ENCODE measurements around the gene DNAL4. TPM values are rescaled to one million over a fixed set of nuclear protein-coding genes. Genes with fewer than 3 reads are reported as not detected.

Gene DNAL4
- total RNA-seq, 2 donors from 2014 or later, result 24.8 to 29.8 TPM

DNA sequence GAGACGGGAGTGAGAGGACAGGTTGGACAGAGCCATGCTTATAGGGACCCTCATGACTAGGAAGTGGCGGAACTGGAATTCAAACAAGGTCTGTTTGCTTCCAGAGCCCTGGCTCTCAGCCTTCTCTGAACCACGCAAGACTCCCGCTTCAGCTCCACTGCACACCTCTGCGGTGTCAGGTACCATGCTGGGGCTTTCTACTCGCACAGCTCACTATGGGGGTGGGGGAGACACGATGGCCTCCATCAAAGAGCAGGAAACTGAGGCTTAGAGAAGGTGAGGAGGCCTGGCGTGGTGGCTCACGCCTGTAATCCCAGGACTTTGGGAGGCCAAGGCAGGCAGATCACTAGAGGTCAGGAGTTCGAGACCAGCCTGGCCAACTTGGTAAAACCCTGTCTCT, 52.4 kb downstream of the DNAL4 start:
- TF ChIP-seq, protein P1, sequence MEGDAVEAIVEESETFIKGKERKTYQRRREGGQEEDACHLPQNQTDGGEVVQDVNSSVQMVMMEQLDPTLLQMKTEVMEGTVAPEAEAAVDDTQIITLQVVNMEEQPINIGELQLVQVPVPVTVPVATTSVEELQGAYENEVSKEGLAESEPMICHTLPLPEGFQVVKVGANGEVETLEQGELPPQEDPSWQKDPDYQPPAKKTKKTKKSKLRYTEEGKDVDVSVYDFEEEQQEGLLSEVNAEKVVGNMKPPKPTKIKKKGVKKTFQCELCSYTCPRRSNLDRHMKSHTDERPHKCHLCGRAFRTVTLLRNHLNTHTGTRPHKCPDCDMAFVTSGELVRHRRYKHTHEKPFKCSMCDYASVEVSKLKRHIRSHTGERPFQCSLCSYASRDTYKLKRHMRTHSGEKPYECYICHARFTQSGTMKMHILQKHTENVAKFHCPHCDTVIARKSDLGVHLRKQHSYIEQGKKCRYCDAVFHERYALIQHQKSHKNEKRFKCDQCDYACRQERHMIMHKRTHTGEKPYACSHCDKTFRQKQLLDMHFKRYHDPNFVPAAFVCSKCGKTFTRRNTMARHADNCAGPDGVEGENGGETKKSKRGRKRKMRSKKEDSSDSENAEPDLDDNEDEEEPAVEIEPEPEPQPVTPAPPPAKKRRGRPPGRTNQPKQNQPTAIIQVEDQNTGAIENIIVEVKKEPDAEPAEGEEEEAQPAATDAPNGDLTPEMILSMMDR (conservative IDR thresholded peaks at IDR 0.05), result no peak
- H3K27ac ChIP-seq (ENCODE audit: low read depth, low read length), result no peak overlapping the region
- no peaks in the 10 kb centered on the region for H3K9me3 ChIP-seq (ENCODE audit: control insufficient read depth, low read length)
- H3K4me1 Mint-ChIP-seq, result no peaks in the 10 kb centered on the region
- no peak overlapping the region for H3K9ac ChIP-seq (ENCODE audit: extremely low read depth, low read length, poor library complexity, severe bottlenecking)
- no peak for DNase-seq
- H3K27me3 Mint-ChIP-seq (ENCODE audit: insufficient read depth), result no peaks in the 10 kb centered on the region
- WGBS, 2 experiments (ENCODE audit: insufficient coverage in 1 of 2, insufficient read length in 1 of 2), result 96 to 98% methylated on average over 8 to 10 of the region's 10 CpGs
- H3K27me3 ChIP-seq (ENCODE audit: control insufficient read depth, insufficient read depth, low read length, poor library complexity, severe bottlenecking), result no peaks in the 10 kb centered on the region
- H3K4me3 Mint-ChIP-seq, result no peak overlapping the region
- H3K36me3 ChIP-seq (ENCODE audit: control insufficient read depth, insufficient read depth, low read length), result peaks cover 90% of the 10 kb centered on the region
- no peaks in the 10 kb centered on the region for H3K9me3 Mint-ChIP-seq
- peaks cover 55% of the 10 kb centered on the region for H3K36me3 Mint-ChIP-seq (ENCODE audit: low read depth)
- no peak overlapping the region for H3K4me3 ChIP-seq (ENCODE audit: low read length)
- no peaks in the 10 kb centered on the region for H3K4me1 ChIP-seq (ENCODE audit: control insufficient read depth, insufficient read depth, low read length)
- H3K27ac Mint-ChIP-seq, result no peak overlapping the region

DNA sequence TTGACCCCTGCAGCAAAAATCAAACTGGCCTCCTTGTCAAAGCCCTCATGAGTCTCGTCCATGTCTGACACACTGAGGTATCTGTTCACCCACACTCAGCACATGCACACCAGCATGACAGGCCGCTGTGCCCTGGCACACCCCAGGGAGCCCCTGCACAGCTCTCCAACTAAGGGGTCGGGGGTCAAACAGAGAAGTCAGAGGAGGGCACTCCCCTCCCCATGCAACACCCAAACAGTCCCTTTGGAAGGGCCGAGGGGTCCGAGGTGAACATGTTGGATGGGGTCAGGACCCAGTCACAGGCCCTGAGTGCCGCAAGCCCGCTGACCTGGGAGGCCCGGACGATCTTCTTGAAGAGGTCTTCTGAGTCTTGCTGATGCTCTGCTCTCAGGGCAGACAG, 52.8 kb downstream of the DNAL4 start:
- Histone ChIP-seq H3K27me3 (ENCODE audit: control insufficient read depth, insufficient read depth, low read length, poor library complexity, severe bottlenecking) (no peaks in the 10 kb centered on the region), H3K4me3 (ENCODE audit: low read length) (no peak overlapping the region), H3K9ac (ENCODE audit: extremely low read depth, low read length, poor library complexity, severe bottlenecking) (no peak overlapping the region), H3K4me1 (ENCODE audit: control insufficient read depth, insufficient read depth, low read length) (no peaks in the 10 kb centered on the region), H3K9me3 (ENCODE audit: control insufficient read depth, low read length) (no peaks in the 10 kb centered on the region), H3K36me3 (ENCODE audit: control insufficient read depth, insufficient read depth, low read length) (peaks cover 91% of the 10 kb centered on the region), H3K27ac (ENCODE audit: low read depth, low read length) (no peak overlapping the region)
- Mint-ChIP-seq H3K4me1 (no peaks in the 10 kb centered on the region), H3K27me3 (ENCODE audit: insufficient read depth) (no peaks in the 10 kb centered on the region), H3K27ac (no peak overlapping the region), H3K4me3 (no peak overlapping the region), H3K9me3 (no peaks in the 10 kb centered on the region), H3K36me3 (ENCODE audit: low read depth) (peaks cover 55% of the 10 kb centered on the region)
- WGBS, 2 experiments (ENCODE audit: insufficient coverage in 1 of 2, insufficient read length in 1 of 2), result 91 to 95% methylated on average over 8 to 9 of the region's 9 CpGs
- no peak for DNase-seq
- TF ChIP-seq, protein P1 (conservative IDR thresholded peaks at IDR 0.05), result no peak

DNA sequence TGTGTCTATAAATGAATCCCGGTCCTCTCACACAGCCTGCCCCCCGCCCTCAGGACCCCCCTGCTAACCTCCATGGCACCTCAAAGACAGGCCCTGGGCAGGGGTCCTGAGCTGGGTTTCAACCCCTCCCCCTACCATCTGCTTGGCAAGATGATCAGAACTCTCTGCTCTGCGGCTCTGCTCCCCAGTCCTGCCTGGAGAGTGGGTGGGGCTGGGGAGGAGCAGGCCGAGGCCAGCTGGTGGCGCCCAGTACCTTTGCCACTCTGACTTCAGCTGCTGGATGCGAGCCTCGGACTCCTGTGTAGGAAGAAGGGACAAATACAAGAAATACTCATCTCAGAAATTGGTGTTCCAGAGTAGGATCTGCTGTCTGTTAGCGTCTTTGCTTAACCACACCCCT, 53.2 kb downstream of the DNAL4 start:
- Histone ChIP-seq H3K27me3 (ENCODE audit: control insufficient read depth, insufficient read depth, low read length, poor library complexity, severe bottlenecking) (no peaks in the 10 kb centered on the region), H3K4me3 (ENCODE audit: low read length) (no peak overlapping the region), H3K4me1 (ENCODE audit: control insufficient read depth, insufficient read depth, low read length) (no peaks in the 10 kb centered on the region), H3K36me3 (ENCODE audit: control insufficient read depth, insufficient read depth, low read length) (peaks cover 91% of the 10 kb centered on the region), H3K9ac (ENCODE audit: extremely low read depth, low read length, poor library complexity, severe bottlenecking) (no peak overlapping the region), H3K27ac (ENCODE audit: low read depth, low read length) (no peak overlapping the region), H3K9me3 (ENCODE audit: control insufficient read depth, low read length) (no peaks in the 10 kb centered on the region)
- no peak overlapping the region for H3K4me3 Mint-ChIP-seq
- H3K4me1 Mint-ChIP-seq, result no peaks in the 10 kb centered on the region
- no peak for DNase-seq
- TF ChIP-seq, protein P1 (conservative IDR thresholded peaks at IDR 0.05), result no peak
- peaks cover 51% of the 10 kb centered on the region for H3K36me3 Mint-ChIP-seq (ENCODE audit: low read depth)
- no peaks in the 10 kb centered on the region for H3K27me3 Mint-ChIP-seq (ENCODE audit: insufficient read depth)
- H3K9me3 Mint-ChIP-seq, result no peaks in the 10 kb centered on the region
- H3K27ac Mint-ChIP-seq, result no peak overlapping the region
- WGBS, 2 experiments (ENCODE audit: insufficient coverage in 1 of 2, insufficient read length in 1 of 2), result 88 to 89% methylated on average over 4 to 8 of the region's 8 CpGs

Data from endodermal cell (in vitro differentiated cells).